ENCODE measurements around the gene EFCAB9. TPM values are rescaled to one million over a fixed set of nuclear protein-coding genes. Genes with fewer than 3 reads are reported as not detected.

The EFCAB9 gene
- total RNA-seq, 1 experiment from 2014 or later, result not detected

DNA sequence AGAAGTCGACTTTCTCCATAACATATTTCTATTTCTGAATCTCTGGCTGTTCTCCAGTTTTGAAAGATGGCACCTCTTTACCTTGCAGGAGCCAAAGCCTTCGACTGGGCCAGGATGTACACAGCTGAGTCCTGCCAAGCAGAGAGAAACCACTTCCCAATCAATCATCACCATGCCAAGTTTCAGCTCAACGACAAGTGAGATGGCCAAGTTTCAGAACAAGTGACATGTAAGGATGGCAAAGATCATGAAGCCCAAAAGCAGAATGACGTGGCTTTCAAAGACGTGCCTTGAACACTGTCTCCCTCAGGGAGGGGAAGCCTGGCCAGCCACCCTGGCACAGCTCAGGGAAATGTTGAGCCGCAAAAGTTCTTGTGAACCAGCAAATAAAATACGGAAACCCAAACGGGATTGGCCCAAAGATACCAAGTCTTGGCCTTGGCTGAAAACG lies 23.7 kb upstream of the EFCAB9 start:
- Histone ChIP-seq H4K8ac (replicated peaks; ENCODE audit: insufficient read length, low read depth, low read length) (no peak overlapping the region), H3K4me1 (ENCODE audit: insufficient read depth, low read length) (no peaks in the 10 kb centered on the region), H2AK5ac (ENCODE audit: insufficient read length, low read length) (no peak overlapping the region), H4K20me1 (ENCODE audit: control insufficient read depth, insufficient read depth, insufficient read length) (peaks cover 2% of the 10 kb centered on the region), H3K56ac (ENCODE audit: insufficient read length, low read depth, low read length) (no peak overlapping the region), H3K79me2 (ENCODE audit: insufficient read depth, low read length) (no peaks in the 10 kb centered on the region), H3T11ph (ENCODE audit: low read length) (no peak overlapping the region), H3K9ac (ENCODE audit: extremely low read depth, insufficient read length, low read length) (no peak overlapping the region), H3K4me2 (ENCODE audit: insufficient read depth, insufficient read length, low read length) (no peak overlapping the region), H3K9me3 (ENCODE audit: control insufficient read depth, low read depth, low read length) (no peaks in the 10 kb centered on the region), H3K4ac (ENCODE audit: low read depth, low read length) (no peak overlapping the region), H4K91ac (ENCODE audit: insufficient read length, low read depth, low read length) (no peak overlapping the region), H2BK15ac (ENCODE audit: low read depth, low read length) (no peak overlapping the region), H2BK20ac (ENCODE audit: low read depth, low read length, poor library complexity, severe bottlenecking) (no peak overlapping the region), H4K5ac (ENCODE audit: insufficient read length, low read depth, low read length) (no peak overlapping the region), H3K27ac (ENCODE audit: insufficient read length, low read depth, low read length) (no peak overlapping the region), H2BK5ac (ENCODE audit: insufficient read length, low read length) (no peak overlapping the region), H3K27me3 (ENCODE audit: insufficient read depth, low read length) (no peaks in the 10 kb centered on the region), H3K18ac (ENCODE audit: insufficient read length, low read depth, low read length) (no peak overlapping the region), H3K14ac (ENCODE audit: insufficient read depth, low read length) (no peak overlapping the region), H3K23ac (ENCODE audit: insufficient read length, low read depth, low read length) (no peak overlapping the region), H2AFZ (ENCODE audit: low read length) (no peak overlapping the region), H3K23me2 (ENCODE audit: insufficient read length, low read depth, low read length, poor library complexity, severe bottlenecking) (no peaks in the 10 kb centered on the region), H3K79me1 (ENCODE audit: insufficient read depth, low read depth, low read length, poor library complexity, severe bottlenecking) (no peaks in the 10 kb centered on the region), H2BK120ac (ENCODE audit: low read depth, low read length, poor library complexity, severe bottlenecking) (no peak overlapping the region), H2BK12ac (ENCODE audit: insufficient read length, low read depth, low read length) (no peak overlapping the region)
- peaks cover 33 to 39% of the 10 kb centered on the region in 2 experiments for H3K4me1 Mint-ChIP-seq
- no peak for DNase-seq
- no CpG with 5 or more reads among the region's 9 CpGs for WGBS (ENCODE audit: extremely low coverage, insufficient read length, low lambda C conversion rate)
- TF ChIP-seq, protein P1, sequence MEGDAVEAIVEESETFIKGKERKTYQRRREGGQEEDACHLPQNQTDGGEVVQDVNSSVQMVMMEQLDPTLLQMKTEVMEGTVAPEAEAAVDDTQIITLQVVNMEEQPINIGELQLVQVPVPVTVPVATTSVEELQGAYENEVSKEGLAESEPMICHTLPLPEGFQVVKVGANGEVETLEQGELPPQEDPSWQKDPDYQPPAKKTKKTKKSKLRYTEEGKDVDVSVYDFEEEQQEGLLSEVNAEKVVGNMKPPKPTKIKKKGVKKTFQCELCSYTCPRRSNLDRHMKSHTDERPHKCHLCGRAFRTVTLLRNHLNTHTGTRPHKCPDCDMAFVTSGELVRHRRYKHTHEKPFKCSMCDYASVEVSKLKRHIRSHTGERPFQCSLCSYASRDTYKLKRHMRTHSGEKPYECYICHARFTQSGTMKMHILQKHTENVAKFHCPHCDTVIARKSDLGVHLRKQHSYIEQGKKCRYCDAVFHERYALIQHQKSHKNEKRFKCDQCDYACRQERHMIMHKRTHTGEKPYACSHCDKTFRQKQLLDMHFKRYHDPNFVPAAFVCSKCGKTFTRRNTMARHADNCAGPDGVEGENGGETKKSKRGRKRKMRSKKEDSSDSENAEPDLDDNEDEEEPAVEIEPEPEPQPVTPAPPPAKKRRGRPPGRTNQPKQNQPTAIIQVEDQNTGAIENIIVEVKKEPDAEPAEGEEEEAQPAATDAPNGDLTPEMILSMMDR (conservative IDR thresholded peaks at IDR 0.05), result no peak
- no peak overlapping the region for H3K4me3 Mint-ChIP-seq
- H3K27ac Mint-ChIP-seq, result no peak overlapping the region
- no peaks in the 10 kb centered on the region; the same call in 1 of the 2 replicates for H3K27me3 Mint-ChIP-seq (ENCODE audit: low read depth)
- no peaks in the 10 kb centered on the region for H3K9me3 Mint-ChIP-seq
- no peaks in the 10 kb centered on the region; a peak in 3 of 7 replicates for H3K36me3 Mint-ChIP-seq (ENCODE audit: insufficient read depth in 1 of 3, low read depth in 3 of 3)

All from H9 (cell line).